Posterior cingulate gyrus (tissue), 11 donors: ENCODE measurements around the gene SLC12A4.
"Not testable (repeated sequence)": the region's sequence is repeated elsewhere in the genome, so short reads cannot be mapped to it uniquely, and the experiment has no call there.

ENCODE experiments used
- DNase-seq, 10 donors: peaks; one replicate each; pipeline versions ENCODE4 v3.0.0 to v3.0.0-alpha.2; 2020 to 2021; ENCODE audit warnings: mixed read lengths in 3 of 10
- intact Hi-C: fragments of 100-400 bp; cut with DNase I; formaldehyde crosslinking; loops from one replicate; pipeline ENCODE4 v1.15.1; 2023

SLC12A4 gene

DNA sequence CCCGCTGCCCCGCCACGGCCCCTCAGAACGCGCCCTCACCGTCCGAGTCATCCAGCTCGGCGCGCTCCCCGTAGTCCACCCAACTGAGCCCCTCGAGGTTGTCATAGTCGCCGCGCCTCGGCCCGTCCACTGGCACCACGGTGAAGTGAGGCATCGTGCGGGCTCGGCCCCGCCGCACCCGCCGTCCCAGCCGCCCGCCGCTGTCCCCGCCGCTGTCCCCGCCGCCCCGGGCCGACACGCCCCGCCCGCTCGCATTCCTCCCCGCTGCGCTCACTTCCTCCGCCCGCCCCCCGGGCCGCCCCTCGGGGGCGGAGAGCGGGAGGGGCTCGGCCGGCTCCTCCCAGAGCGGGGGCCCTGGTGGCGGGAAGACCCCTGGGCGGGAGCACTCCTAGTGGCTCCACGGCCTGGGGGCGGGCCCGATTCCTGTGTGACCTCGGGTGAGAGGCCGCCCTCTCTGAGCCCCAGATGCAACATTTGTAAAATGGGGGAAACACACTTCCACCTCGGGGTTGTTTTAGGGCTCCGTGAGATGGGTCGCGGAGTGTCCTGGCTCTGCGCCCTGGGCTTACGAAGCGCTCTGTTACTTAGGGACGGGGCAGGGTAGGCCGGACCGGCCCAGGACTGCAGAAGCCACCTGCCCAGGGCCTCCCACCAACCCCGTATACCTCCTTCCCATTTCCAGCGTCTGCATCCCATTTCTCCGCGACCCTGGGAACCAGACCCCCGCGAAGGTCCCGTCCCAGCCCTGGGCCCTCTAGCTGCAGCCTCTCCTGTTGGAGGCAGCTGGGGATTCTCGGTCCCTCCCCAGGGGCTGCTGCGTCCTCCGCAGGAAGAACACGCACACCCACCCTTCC is at the start of gene SLC12A4:
Gene SLC12A4, minus strand, starts transcription at position 238 of the 854 bp plus-strand sequence. Its CDS starts 84 bp downstream, at position 154.
- intact Hi-C loops, result no loop called here

DNA sequence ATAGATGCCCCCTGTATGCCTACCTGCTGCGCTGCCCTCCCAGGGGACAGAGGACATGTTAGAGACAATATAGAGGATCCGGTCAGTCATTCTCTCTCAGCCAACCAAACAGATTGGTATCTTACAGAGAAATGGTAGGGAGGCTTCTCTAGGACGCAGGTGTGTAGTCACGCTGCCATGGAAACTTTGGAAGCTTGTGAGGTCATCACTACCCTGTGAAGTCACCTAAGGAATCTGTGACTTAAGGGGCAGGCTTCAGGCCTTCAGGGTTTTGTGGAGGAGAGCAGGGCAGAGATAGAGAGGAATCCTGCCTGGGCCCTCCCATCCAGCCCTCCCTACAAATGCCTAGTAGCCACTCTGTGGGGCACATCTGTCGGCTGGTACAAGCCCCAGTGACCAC is 47.2 kb upstream of the SLC12A4 start, which contains the start of gene DPEP2NB:
Gene DPEP2NB, minus strand, starts transcription at position 231 of the 400 bp plus-strand sequence. Its CDS starts 141 bp downstream, at position 90.
- intact Hi-C loops, result no loop called here
- DNase-seq, result no peak

More for the DNA sequence above, at the start of gene SLC12A4:
- DNase-seq, result peak in 9 of 10 donors; percentile 36 to 93 (median 51)

DNA sequence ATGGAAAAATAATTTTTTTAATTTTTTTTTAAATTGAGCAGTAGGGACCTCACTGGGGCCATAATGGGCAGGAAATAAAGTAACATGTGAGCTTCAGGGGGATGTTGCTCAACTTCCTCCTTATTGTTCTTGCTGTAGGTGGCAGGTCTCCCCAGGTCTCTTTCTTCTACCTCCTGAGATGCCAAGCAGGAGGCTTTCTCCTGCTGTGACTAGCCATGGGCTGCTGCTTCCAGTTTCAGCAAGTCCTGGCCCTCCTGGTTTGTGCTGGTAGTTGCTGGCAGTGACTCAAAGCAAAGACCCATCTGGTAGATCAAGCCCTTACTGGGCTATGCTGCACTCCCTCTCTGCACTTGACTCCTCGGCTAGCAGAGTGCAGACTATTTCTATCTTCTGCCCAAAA is 45.0 kb upstream of the SLC12A4 start:
- intact Hi-C loops, result no loop called here
- no peak for DNase-seq

DNA sequence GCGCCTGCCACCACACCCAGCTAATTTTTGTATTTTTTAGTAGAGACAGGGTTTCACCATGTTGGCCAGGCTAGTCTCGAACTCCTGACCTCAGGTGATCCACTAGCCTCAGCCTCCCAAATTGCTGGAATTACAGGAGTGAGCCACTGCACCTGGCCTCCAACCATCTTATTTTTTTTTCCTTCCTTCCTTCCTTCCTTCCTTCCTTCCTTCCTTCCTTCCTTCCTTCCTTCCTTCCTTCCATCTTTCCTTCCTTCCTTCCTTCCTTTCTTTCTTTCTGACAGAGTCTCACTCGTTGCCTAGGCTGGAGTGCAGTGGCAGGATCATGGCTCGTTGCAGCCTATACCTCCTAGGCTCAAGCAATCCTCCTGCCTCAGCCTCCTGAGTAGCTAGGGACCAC is 41.4 kb upstream of the SLC12A4 start:
- intact Hi-C loops, DNase-seq: not testable (repeated sequence)

DNA sequence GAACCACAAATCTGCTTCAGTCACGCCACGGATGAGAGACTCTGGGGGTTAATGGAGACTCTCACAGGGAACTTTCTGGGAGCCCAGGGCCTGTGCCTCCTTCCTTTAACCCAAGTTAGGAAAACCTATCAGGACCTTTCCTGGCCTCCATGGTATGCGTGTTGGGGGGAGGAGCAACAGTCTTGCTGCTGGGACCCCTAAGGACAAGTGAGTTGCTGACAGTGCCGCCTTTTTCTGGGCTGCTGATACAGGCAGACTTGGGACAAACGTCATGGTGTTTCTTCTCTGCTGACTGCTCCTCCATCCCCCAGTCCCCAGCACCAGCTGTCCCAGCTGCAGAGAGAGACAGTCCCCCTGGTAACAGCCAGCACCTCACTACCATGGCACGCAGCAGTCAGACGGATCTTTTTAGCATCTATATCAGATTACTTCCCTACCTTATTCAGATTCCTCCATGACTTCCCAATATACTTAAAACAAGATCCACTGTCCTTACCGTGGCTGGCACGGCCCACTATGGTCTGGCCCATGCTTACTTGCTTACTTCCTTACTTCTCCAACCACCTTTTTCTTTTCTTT is 40.8 kb upstream of the SLC12A4 start:
- no peak for DNase-seq
- intact Hi-C loops, result no loop called here

DNA sequence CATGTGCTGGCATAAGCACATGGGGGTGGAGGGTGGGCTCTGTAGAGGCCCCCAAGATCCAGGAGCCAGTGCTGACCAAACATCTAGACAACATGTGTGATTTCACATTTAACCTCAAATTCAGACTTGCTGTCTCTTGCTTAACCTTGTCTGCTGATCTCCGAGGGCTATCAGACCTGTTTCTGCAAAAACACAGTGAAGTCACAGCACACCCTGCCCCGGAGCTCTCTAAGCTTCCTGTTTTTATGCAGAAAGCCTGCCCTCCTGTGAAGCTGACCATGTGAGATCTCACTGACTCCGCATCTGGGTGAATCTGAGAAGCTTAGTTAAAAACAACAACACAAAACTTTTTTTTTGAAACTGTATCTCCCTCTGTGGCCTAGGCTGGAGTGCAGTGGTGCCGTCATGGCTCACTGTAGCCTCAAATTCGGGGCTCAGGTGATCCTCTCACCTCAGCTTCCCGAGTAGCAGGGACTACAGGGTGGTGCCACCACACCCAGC is 37.4 kb upstream of the SLC12A4 start:
- intact Hi-C loops, result no loop called here
- DNase-seq, result no peak

DNA sequence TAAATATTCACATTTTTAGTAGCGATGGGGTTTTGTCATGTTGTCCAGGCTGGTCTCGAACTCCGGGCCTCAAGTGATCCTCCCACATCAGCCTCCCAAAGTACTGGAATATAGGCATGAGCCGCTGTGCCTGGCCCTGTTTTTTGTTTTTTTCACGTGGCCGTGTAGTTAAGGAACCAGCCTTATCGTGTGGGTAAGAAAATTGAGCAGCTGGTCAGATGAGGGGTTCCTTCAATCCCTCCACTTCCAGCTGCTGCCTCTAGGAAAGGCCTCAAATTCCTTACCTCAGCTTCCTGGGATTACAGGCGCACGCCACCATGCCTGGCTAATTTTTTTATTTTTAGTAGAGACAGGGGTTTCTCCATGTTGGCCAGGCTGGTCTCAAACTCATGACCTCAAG is 36.8 kb upstream of the SLC12A4 start:
- intact Hi-C loops, result no loop called here
- DNase-seq, result no peak

DNA sequence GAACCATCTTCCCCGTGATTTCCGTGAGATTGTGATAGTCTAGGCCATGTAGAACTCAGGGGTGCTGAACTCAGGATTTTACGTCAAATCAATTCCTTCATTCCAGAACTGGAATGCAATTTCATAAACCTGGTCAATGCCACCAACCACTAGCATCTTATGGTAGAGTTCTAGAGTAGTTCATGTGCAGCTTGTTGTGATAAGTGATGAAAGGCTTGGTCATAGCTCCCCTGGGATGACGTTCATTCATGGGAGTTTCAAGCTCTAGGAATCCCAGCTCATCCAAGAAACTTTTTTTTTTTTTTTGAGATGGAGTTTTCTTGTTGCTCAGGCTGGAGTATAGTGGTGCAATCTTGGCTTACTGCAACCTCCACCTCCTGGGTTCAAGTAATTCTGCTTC is 34.6 kb upstream of the SLC12A4 start:
- intact Hi-C loops, result no loop called here
- no peak for DNase-seq

DNA sequence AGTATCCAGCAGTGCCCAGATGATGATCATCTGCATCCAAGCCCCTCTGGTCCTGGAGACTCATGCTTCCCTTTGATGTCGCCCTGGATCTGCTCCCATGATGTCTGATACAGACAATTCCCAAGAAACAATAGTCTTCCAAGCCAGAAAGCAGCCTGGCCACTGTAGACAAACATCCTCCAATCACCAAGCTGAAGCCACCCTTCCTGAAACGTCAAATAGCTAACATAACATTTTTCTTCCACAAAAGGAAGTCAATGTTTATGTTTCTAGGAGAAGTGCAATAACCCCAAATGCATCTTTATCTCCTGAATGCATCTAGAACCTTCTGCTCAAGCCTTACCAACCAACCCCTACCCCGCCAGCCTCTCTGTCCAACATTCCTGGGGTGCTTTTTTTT is 32.0 kb upstream of the SLC12A4 start:
- DNase-seq, result no peak
- intact Hi-C loops, result no loop called here

DNA sequence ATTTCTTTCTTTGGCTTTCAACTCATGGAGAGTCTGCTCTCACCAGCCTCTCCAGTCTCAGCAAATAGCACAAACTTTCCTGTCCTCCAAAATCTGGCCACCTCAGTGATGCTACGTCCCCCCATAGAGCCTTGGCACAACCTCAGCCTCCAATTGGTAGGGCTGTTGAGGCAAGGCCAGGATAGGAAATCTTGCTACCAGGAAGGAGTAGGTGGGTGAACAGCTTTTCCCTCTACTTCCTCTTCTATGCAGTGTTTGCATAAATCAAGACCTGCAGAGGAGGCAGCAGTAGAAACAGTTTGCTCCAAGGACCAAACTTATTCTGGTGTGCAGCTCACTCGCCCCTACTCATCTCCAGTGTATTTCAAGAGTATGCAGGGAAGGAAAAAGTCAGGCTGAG is 31.5 kb upstream of the SLC12A4 start:
- no peak for DNase-seq
- intact Hi-C loops, result loop anchor here (10.0 kb wide), 1 partner anchor 225 kb away; no protein-coding TSS in a partner anchor

DNA sequence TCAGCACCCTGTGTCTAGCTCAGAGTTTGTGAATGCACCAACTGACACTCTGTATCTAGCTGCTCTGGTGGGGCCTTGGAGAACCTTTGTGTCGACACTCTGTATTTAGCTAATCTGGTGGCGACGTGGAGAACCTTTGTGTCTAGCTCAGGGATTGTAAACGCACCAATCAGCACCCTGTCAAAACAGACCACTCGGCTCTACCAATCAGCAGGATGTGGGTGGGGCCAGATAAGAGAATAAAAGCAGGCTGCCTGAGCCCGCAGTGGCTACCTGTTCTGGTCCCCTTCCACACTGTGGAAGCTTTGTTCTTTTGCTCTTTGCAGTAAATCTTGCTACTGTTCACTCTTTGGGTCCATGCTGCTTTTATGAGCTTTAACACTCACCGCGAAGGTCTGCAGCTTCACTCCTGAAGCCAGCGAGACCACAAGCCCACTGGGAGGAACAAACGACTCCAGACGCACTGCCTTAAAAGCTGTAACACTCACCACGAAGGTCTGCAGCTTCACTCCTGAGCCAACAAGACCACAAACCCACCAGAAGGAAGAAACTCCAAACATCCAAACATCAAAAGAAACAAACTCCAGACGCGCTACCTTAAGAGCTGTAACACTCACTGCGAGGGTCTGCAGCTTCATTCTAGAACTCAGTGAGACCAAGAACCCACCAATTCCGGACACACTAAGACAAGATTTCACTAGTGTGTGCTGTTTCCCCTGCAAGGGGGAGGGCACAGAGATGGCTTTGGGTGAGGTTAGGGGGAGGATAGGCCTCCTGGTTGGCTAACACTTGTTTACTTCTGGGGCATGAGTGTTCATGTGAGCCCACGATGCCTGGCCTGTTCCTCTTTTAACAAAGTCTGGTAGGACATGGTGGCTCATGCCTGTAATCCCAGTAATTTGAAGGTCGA is 30.6 kb upstream of the SLC12A4 start, which contains the start of gene DPEP2:
Gene DPEP2, minus strand, starts transcription at position 706 of the 910 bp plus-strand sequence. CDS start 6,272 bp downstream, outside the sequence.
- DNase-seq, result not testable (repeated sequence)
- intact Hi-C loops, result loop anchor here (10.0 kb wide), 1 partner anchor 226 kb away; no protein-coding TSS in a partner anchor

DNA sequence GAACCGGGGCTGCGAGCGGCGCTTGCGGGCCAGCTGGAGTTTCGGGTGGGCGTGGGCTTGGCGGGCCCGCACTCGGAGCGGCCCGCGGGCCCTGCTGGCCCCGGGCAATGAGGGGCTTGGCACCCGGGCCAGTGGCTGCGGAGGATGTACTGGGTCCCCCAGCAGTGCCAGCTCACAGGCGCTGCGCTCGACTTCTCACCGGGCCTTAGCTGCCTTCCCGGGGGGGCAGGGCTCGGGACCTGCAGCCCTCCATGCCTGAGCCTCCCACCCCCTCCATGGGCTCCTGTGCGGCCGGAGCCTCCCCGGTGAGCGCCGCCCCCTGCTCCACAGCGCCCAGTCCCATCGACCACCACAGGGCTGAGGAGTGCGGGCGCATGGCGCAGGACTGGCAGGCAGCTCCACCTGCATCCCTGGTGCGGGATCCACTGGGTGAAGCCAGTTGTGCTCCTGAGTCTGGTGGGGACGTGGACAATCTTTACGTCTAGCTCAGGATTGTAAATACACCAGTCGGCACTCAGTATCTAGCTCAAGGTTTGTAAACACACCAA is 29.9 kb upstream of the SLC12A4 start:
- intact Hi-C loops, result loop anchor here (10.0 kb wide), 1 partner anchor 226 kb away; no protein-coding TSS in a partner anchor
- DNase-seq, result not testable (repeated sequence)

DNA sequence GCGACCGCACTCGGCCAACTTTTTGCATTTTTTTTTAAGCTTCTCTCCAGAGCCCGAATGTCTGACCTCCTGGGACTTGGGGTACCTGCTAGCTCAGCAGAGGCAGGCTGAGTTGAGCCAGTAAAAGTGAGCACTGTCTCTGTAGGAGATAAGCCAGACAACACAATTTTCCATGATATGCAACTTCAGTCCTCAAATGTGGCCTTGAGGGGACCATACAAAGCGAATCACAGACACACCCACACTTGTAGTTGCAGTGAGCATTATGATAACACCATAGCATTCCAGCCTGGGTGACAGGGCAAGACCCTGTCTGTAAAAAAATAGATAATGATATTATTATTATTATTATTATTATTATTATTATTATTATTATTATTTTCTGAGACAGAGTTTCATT is 28.2 kb upstream of the SLC12A4 start:
- no peak for DNase-seq
- intact Hi-C loops, result loop anchor here (10.0 kb wide), 1 partner anchor 228 kb away; no protein-coding TSS in a partner anchor

DNA sequence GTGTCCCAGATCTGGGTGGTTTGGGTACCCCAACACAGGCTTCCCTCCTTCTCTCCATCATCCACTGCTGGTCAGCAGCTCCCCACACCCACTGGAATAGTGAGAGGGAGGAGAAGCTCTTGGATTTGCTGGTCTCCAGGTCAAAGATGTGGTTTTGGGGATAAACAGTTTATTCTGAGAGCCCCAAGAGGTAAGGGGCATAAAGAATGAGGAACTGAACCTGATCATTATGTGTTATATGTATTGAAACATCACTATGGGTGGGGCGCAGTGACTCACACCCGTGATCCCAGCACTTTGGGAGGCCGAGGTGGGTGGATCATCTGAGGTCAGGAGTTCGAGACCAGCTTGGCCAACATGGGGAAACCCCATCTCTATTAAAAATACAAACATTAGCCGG is 27.0 kb upstream of the SLC12A4 start:
- no peak for DNase-seq
- intact Hi-C loops, result loop anchor here (10.0 kb wide), 1 partner anchor 229 kb away; no protein-coding TSS in a partner anchor

DNA sequence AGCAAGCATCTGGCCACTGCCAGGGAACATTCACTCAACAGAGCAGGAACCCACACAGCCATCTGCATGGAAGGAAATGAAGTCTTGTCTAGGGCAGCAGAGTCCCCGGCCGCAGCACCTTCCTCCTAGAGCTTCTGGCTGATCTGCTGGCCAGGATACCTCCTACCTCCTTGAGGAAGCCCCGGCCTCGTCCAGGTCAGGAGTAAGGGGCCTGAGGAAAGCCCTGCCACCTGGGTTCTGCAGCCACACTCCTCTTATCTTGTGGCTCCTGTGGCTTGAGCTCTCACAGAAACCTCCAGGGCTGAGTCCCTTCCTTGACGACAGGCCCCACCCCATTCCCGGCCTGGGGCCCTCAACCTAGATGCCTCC is 25.6 kb upstream of the SLC12A4 start:
- intact Hi-C loops, result loop anchor here (10.0 kb wide), 1 partner anchor 231 kb away; no protein-coding TSS in a partner anchor
- not testable (repeated sequence) for DNase-seq

DNA sequence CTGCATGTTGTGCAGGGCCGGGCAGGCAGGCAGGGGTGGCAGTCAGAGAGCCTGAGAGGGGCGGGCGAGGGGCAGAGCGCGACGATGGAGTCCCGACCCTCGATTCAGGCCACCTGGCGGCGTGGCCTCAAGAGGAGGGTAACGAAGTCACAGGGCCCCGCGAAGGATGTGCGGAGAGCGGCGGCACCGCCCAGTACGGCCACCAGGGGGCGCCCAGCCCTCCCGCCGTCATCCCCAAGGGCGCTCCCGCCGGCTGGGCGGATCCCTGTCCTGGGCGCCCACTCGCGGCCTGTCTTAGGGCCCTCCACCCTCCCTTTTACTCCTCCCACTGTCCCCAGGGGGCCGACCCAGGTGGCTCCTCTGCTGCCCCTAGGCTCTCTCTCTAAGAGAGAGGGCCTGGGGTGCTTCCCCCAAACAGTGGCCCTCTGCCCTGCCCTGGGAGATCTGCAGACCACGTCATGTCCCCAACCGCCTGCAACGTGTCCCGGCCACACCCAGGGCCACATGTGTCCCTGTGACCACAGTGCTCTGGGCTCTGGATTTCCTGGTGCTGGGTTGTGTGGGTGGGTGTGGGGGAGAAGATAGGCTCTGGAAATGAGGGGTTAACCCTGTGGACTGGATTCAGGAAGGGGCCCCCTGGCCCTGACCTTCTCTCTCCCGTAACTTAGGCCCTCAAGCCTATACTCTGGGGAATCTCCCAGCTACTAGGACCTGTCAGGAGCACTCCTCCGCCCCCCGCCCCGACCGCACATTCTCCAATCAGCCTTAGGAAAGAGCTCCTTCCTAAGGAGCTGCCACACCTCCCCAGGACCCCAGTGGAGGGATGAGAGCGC is 25.0 kb upstream of the SLC12A4 start:
- intact Hi-C loops, result loop anchor here (10.0 kb wide), 1 partner anchor 231 kb away; no protein-coding TSS in a partner anchor
- DNase-seq, result peak; percentile 20 to 94 (median 64)

DNA sequence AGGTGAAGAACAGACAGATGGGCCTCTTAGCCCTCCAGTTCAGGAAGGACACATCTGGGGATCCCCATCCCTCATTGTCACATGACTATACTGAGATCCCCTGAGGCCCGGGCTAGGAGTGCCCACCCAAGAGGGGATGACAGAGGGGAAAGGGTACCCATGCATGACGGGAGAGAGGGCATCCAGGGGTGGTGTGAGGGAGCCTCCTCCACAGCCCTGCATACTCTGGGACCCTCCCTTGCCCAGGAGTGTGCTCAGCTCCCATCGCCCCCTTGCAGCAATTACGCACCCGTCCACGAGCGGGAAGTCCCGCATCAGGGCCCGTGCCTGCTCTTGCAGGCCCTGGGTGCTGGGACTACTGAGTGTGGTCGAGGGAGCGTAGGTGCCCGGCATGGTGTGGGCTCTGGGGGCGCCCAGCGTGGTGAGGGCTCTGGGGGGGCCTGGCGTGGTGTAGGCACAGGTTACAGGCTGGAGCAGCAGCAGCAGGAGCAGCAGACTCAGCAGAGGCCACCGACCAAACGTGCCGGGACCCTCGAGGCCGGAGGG is 24.3 kb upstream of the SLC12A4 start:
- DNase-seq, result no peak
- intact Hi-C loops, result loop anchor here (10.0 kb wide), 1 partner anchor 232 kb away; no protein-coding TSS in a partner anchor

DNA sequence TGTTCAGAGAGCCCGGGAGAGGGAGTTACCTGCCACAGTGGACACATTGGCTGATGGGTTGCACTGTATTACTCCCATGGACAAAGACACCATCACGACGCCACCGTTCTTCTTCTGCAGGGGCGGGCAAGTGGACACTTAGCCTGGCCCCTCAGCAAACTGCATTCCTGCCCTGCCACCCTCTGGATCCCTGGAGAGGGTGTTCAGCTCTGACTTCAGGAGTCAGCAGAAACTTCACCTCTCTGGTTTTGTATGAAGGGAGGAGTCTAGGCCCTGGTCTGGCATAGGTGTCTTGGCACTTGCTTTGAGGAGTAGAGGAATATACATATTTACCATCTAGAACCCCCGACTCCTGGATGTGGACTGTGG is 21.6 kb upstream of the SLC12A4 start:
- intact Hi-C loops, result loop anchor here (10.0 kb wide), 1 partner anchor 235 kb away; no protein-coding TSS in a partner anchor
- DNase-seq, result no peak
